D721Med (cell line): ENCODE measurements around the gene GPC6.

Experiments used
- DNase-seq: peaks from one replicate; pipeline ENCODE4 v3.0.0; 2011; ENCODE audit warnings: low spot score; ENCODE audit not compliant: insufficient read length
- FAIRE-seq: peaks from 2 replicates; lab custom pipeline; 2011; peaks lifted over from hg19 to GRCh38; lab: Jason Lieb, UNC
- CTCF ChIP-seq: IDR thresholded peaks from 2 replicates; pipeline ENCODE4 v1.5.1; 2012; ENCODE audit warnings: mild to moderate bottlenecking, control low read depth; ENCODE audit not compliant: insufficient read depth; ENCODE audit errors: missing control alignments

Gene GPC6

DNA sequence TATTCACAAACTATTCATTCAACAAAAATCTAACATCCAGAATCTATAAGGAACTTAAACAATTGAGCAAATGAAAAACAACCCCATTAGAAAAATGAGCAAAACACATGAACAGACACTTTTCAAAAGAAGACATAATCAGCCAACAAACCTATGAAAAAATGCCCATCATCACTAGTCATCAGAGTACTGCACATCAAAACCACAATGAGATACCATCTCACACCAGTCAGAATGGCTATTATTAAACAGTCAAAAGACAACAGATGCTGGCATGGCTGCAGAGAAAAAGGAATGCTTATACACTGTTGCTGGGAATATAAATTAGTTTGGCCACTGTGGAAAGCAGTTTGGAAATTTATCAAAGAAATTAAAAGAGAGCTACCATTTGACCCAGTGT is 487.6 kb downstream of the GPC6 start:
- DNase-seq, result no peak
- no peak for FAIRE-seq
- TF ChIP-seq CTCF, result no peak

DNA sequence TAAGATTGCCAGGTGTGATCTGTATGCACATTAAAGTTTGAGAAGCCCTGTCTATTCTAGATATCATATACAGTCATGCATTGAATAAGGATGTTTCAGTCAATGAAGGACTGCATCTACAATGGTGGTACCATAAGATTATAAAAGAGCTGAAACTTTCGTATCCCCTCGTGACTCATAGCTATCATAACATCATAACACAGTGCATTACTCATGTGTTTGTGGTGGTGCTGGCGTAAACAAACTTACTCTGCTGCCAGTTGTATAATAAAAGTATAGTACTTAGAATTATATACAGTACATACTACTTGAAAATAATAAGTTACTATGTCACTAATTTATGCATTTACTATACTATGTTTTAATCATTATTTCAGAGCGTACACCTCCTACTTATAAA is 489.3 kb downstream of the GPC6 start:
- DNase-seq, result no peak
- FAIRE-seq, result no peak
- no peak for TF ChIP-seq CTCF

GRCh38 chr13:93716623-93717022 is 490.0 kb downstream of the GPC6 start:
- FAIRE-seq, result no peak
- no peak for TF ChIP-seq CTCF

GRCh38 chr13:93721483-93721882 is 494.9 kb downstream of the GPC6 start:
- no peak for FAIRE-seq
- no peak for DNase-seq
- no peak for TF ChIP-seq CTCF

More at GRCh38 chr13:93716623-93717022, 490.0 kb downstream of the GPC6 start:
- no peak for DNase-seq

DNA sequence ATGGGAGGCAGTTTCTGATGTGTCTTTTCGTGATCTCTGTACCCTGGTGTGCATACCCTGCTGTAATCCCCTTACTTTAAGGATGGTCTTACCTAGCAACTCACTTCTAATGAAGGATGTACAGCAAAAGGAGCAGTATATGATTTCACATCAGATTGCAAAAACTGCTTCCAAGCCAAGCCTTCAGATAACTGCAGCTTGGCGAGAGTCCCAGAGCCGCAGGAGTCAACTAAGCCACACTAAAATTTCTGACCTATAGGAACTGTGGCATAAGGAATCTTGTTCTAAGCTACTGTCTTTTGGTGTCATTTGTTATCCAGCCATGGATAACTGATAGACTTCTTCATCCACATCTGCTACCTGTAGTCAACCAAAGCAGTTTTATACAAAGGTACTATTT is 496.7 kb downstream of the GPC6 start:
- FAIRE-seq (no peak), DNase-seq (no peak)
- TF ChIP-seq CTCF, result no peak

- no peak for DNase-seq
- FAIRE-seq, result no peak
- TF ChIP-seq CTCF, result no peak
Measured at GRCh38 chr13:93724187-93724586, 497.6 kb downstream of the GPC6 start.

- FAIRE-seq (no peak), DNase-seq (no peak)
- TF ChIP-seq CTCF, result no peak
Measured at GRCh38 chr13:93726173-93726957, 499.8 kb downstream of the GPC6 start.
